HK-2 (cell line): Measurements from ENCODE around the gene TRIM37.

Experiments
- DNase-seq: peaks from one replicate; pipeline ENCODE4 v3.0.0-alpha.2; 2018; ENCODE audit not compliant: unreplicated experiment

TRIM37 gene

DNA sequence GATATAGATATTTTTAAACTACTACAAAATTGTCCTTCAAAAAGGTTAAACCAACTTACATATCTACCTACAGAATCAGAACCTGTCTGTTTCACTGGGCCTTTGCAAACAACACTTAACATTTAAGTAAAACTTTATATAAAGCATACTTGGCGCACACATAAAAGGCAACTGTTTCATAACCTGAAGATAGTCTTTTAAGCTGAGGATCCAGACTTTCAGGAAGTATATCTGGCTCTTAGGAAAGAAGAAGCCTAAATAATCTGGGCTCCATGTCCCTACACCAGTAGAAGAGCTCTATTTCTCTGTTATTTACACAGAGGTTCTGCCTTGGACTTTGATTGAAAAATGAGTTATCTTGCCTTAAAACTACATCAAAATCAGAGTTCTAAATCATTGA is 75.9 kb downstream of the TRIM37 start:
- DNase-seq: no peak

DNA sequence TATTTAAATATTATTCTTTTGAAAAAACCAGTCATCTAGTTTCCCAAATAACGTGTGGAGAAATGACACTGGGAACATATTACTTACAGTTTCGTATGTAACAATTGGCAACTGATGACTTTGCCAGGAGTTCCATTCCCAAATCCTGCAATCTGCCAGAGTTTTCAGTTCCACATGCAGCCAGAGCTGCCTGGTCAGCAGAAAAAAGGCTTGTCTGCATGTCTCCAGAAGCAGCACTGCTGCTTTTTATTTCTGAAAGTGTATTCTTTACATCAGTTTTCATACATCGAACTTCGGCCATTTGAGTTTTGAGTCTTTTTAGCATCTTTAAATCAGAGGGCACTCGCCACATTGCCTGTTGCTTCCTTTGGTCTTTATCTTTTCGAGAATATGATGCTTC is 78.4 kb downstream of the TRIM37 start:
- no peak for DNase-seq

DNA sequence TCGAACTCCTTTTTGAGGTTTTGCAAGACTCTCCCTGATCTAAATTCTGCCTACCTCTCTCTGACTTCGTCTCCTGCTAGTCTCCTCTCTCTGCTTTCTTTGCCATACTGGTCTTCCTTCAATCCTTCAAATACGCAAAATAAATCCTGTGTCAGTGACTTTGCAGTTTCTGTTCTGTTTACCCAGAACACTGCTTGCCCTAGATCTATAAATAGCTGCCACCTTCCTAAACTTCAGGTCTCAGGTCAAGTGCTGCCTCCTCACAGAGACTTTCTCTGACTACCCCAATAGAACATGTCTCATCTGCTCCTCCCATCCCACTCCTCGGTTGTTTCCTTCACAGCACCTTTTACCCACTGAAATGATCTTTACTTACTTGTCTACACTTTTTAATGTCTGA is 78.9 kb downstream of the TRIM37 start:
- no peak for DNase-seq

- DNase-seq: no peak
These were observed 80.3 kb downstream of the TRIM37 start for GRCh38 chr17:59026176-59026939.

DNA sequence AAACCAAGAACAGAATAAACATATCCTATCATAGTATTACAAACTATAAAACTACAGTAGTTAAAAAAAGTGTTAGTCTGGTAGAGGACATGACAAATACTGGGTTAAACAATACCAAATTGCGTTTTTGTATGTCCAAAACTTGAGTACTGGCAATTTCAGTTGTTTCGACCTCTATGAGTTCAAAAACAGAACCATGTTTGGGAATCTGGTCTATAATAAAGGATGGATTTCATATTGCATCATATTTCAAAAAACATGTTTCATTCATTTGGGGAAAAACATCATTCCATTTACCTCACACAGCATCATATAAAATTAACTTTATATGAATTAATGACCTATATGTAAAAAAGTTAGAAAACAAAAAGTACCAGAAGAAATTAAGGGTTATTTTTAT is 81.8 kb downstream of the TRIM37 start:
- DNase-seq: no peak

- DNase-seq: no peak
These were observed 88.7 kb downstream of the TRIM37 start for GRCh38 chr17:59018019-59018418.

- DNase-seq: no peak
These were observed 94.7 kb downstream of the TRIM37 start for GRCh38 chr17:59011975-59012374.

DNA sequence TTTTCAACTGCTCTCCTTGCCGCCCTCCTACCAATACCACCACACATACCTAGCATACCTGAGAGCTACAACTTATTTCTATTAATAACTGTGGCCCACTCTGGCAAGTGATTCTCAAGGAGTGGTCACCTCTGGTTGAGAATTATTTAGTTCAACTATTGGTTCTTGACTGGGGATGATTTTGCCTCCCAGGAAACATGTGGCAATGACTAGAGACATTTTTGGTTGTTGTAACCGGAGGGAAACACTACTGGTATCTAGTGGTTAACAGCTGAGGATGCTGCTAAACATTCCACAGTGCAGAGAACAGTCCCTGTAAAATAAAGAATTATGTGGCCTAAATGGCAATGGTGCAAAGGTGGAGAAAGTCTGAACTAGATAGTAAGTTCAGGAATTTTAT is 96.7 kb downstream of the TRIM37 start:
- DNase-seq: no peak

DNA sequence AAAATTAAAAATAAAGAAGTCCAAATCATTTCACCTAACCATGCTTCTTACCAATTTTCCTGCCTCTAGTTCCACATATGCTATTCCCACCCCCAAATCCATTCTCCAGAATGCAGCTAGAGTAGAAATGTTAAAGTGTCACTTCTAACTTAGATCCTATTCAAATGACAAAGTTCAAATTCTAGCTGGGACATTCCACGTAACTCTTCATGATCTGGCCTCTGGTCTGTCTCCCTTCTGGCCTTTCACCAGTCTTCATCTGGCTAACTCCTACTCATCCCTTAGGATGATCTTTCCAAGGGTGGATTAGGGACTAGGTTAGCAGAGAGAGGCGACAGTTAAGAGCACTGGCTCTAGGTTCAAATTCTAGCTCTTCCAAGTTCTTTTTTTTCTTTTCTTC is 97.9 kb downstream of the TRIM37 start:
- no peak for DNase-seq

DNA sequence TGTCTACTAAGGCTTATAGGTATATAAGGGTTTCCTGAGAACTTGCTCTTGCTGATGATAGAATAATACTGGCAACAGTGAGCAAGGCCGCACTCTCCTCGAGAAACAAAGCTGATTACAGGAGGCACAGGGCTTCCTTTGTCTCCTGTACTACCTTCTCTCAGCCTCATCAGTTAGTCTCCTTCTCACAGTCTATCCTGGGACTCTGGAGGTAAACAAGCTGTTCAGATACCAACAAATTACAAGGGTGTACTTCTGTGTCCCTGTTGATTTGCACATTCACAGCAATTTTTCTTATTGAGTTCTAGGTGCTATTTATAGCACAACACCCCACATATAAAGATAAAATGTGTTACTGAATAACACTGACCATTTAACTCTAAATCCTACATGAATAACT is 98.7 kb downstream of the TRIM37 start:
- DNase-seq: no peak

DNA sequence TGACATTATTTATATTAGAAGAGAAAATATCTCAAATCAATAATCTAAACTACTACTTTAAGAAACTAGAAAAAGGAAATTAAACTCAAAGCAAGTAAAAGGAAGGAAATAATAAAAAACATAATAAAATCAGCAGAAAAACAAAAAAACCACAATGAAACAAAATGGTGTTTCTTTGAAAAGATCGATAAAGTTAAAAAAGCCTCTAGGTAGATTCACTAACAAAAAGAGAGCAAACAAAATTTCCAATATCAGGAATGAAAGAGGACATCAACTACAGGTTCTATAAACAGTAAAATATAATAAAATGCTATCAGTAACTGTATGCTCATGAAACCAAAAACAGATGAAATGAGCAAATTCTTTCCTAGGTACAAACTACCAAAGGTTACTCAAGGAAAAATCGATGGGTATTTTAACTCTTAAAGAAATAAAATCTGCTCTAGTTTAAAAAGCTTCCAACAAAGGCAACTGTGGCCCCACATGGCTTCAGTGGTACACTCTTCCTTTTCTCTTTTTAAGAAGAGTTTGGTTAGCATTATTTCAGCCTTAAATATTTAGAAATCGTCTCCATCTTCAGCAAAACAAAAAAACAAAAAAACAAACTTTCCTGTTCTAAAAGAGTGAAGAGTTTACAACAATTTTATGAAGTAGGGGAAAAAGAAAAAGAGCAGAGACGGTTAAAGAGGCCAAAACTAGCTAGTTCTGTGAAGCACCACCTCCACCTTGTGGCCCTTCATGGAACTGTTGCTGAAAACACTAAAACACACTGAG is 102.2 kb downstream of the TRIM37 start:
- DNase-seq: peak; percentile 52

- DNase-seq: no peak
These were observed 102.8 kb downstream of the TRIM37 start for GRCh38 chr17:59003860-59004259.

- DNase-seq: peak; percentile 35
These were observed 103.8 kb downstream of the TRIM37 start for GRCh38 chr17:59002848-59003247.

DNA sequence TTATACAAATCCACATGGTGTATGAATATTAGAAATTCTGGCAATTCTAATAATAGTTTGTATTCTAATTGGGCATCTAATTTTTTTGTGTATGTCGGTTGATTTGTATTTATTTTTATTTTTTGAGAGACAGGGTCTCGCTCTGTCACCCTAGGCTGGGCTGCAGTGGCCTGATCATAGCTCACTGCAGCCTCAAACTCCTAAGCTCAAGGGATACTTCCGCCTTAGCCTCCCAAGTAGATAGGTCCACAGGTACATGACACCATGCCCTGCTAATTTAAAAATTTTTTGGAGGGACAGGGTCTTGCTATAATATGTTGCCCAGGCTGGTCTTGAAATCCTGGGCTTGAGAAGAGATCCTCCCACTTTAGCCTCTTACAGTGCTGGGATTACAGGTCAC is 104.6 kb downstream of the TRIM37 start:
- no peak for DNase-seq

DNA sequence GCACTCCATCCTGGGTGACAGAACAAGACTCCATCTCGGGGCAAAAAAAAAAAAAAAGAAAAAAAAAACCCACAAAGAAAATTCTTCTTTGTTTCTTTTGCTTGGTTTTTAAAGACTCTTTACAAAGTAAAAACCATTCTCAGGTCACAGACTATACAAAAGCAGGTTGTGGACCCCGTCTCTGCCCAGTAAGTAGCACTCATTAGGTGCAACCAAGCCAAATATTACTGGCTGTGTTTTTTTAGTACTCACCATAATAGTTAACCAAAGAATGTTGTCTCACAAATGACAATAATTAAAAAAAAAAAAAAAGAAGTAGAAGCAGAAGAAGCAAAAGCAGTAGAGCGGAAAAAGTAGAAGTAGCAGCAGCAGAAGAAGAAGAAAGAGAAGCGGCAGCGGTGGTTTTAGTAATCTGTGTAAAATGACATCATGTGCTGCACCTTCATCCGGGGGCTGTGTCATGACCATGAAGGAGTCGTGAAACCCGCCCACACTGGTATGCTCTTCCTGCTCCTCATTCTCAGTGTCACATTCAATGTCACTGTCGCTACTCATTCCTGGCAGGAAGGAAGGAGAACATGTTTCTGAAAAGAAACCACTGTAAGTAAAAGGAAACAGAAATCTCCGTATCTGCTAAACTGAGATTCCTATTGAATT is 105.4 kb downstream of the TRIM37 start:
- DNase-seq: peak; percentile 77

GRCh38 chr17:59000022-59000421 is 106.7 kb downstream of the TRIM37 start:
- DNase-seq: no peak

DNA sequence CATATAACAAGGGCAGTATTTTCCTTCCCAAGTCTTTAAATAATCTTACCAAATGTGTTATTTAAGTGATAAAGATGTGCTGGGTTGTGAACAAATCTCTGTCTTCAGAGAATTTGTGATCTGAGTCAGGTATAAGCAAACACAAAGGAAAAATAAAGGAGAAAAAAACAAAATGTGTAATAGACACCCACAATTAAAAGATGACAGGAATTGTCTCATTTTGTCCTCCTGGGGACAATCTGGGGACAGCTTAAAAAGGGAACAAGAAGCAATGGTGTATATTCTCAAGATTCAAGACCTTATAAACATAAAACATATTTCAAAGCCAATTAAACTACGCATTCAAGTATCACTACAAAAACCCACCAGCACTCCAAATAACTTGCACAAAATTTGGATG is 107.2 kb downstream of the TRIM37 start:
- no peak for DNase-seq

DNA sequence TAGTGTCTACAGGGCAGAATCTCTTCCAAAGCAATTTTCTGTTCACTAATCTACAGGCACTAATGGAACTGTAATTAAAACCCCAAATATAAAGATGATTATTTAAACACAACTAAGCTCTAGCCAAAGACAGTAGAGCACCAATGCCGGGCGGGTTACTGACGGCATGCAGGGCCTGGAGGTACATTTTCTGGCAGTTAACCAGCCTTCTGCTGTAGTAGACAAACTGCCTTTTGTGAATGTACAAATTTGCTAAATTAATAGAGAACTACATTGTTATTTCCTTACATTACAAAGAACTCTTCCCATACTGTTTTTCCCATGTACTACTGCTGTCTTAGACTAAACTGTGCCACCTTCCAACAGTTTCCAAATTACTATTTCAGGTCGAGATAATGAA is 107.8 kb downstream of the TRIM37 start:
- no peak for DNase-seq

- no peak for DNase-seq
These were observed 108.7 kb downstream of the TRIM37 start for GRCh38 chr17:58997756-58998553.

GRCh38 chr17:58996968-58997367 is 109.7 kb downstream of the TRIM37 start:
- DNase-seq: no peak

DNA sequence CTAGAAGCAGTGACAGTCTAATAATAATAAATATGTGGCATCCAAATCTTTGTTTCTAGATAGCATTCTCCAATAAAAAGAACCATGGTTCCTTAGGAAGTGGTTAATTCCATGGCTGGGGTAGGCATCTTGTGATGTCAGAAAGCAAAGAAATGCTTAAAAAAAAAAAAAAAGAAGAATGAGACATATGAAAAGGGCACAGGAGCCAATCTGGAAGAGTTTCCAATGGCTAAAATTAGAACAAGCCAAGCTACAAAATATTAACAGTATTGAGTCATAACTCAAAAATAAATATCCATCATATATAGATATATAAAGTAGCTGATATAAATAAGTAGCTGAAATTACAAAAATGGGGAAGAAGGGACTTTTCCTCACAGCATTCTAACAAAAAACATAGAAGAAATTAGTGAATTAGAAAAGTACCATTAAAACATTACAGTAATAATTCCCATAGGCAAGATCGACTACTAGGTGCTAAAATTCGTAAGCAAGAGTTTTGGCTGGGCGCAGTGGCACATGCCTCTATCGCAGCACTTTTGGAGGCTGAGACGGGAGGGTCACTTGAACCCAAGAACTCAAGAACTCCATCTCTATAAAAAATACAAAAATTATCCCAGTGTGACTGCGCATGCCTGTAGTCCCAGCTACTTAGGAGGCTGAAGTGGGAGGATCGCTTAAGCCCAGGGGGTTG is 111.3 kb downstream of the TRIM37 start:
- DNase-seq: no peak
